Measurements from ENCODE around the gene DIPK1B.

The DIPK1B gene

DNA sequence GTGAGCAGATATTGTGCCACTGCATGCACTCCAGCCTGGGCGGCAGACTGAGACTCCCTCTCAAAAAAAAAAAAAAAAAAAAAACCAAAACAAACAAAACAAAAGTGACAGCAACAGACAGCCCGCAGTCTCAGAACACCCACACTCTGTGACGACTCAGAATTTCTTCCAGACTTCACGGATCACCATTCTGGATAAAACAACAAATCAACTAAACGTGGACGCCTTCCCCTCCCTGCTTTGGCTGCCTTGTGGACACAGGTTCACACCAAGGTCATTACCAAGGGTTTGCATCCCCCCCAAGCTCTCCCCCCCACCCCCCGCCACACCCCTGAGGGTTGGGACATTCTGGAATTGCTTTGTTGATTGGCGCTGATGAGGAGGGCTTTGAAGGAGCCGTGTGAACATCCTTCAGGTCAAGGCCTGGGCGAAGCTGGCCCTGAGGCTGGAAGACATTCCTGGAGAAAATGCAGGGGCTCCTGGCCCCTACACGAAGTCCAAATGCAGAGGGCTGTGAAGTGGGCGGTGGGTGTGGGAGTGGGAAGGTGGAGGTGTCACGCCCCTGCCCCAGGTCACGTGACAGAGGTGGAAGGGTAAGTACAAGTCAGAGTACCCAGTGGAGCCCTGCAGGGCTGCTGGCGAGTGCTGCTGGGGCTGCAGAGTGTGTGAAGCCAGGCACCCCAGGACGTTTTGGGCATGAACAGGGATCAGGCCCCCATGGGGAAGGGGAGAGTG is 20.2 kb downstream of the DIPK1B start:
- no peak overlapping the region for H3K4me3 ChIP-seq (ENCODE audit: low read depth, low read length)
- TF ChIP-seq, protein P1, sequence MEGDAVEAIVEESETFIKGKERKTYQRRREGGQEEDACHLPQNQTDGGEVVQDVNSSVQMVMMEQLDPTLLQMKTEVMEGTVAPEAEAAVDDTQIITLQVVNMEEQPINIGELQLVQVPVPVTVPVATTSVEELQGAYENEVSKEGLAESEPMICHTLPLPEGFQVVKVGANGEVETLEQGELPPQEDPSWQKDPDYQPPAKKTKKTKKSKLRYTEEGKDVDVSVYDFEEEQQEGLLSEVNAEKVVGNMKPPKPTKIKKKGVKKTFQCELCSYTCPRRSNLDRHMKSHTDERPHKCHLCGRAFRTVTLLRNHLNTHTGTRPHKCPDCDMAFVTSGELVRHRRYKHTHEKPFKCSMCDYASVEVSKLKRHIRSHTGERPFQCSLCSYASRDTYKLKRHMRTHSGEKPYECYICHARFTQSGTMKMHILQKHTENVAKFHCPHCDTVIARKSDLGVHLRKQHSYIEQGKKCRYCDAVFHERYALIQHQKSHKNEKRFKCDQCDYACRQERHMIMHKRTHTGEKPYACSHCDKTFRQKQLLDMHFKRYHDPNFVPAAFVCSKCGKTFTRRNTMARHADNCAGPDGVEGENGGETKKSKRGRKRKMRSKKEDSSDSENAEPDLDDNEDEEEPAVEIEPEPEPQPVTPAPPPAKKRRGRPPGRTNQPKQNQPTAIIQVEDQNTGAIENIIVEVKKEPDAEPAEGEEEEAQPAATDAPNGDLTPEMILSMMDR (IDR thresholded peaks at IDR 0.05; ENCODE audit: low read depth, low read length), result no peak
- TF ChIP-seq POLR2A (IDR thresholded peaks at IDR 0.05; ENCODE audit: extremely low read depth, insufficient read length), result no peak
- TF ChIP-seq MAX (IDR thresholded peaks at IDR 0.05; ENCODE audit: low read depth, low read length), result no peak
- no peak for TF ChIP-seq MYC (IDR thresholded peaks at IDR 0.05; ENCODE audit: low read depth, low read length)
- no peak for DNase-seq (ENCODE audit: low read depth)

DNA sequence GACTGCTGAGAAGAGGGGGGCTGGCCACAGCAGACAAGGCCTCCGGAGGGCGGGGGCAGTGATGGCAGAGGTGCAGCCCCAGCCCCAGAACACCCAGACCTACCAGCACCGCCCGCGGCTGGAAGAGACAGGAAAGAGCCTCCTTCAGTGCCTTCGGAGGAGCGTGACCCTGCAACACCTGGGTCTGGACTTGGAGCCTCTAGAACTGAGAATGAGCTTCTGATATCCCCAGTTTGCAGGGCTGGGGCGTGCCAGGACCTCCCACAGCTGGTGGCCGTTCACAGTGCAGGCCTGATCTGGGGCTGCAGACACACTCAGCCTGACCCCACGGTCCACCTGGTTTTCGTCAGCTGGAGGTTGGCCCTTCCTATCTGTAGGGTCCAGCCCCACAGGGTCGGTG is 21.2 kb downstream of the DIPK1B start:
- DNase-seq (ENCODE audit: low read depth), result no peak
- TF ChIP-seq MAX (IDR thresholded peaks at IDR 0.05; ENCODE audit: low read depth, low read length) (no peak), POLR2A (IDR thresholded peaks at IDR 0.05; ENCODE audit: extremely low read depth, insufficient read length) (no peak), MYC (IDR thresholded peaks at IDR 0.05; ENCODE audit: low read depth, low read length) (no peak)
- TF ChIP-seq, protein P1 (IDR thresholded peaks at IDR 0.05; ENCODE audit: low read depth, low read length), result no peak
- H3K4me3 ChIP-seq (ENCODE audit: low read depth, low read length), result no peak overlapping the region

DNA sequence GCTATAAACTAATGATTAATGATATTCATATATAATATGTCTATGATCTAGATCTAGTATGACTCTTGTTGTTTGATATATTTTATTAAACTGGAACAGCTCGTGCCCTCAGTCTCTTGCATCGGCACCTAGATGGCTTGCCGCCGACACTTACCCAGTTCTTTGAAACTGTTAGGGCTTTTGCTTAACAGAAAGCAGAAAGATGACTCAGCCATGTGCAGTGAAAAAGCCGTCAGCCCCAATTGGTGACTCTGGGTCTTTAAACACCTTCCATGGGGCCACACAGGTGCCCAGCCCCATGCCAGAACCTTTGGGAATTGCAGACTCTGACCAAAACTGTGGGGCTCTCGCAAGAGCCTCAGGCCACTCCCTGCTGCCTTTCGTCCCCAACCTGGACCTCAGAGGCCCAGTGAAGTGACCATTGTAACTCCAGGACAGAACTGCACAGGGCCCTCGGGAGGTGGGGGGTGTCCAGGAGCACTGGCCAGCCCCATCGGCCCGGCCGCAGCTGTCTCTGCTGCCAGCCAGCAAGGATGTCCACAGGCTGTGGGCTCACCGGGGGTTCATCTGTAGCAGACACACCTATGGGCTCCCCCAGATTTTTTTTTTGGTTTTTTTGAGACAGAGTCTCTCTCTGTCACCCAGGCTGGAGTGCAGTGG is 22.6 kb downstream of the DIPK1B start:
- no peak overlapping the region for H3K4me3 ChIP-seq (ENCODE audit: low read depth, low read length)
- DNase-seq (ENCODE audit: low read depth), result no peak
- no peak for TF ChIP-seq MAX (IDR thresholded peaks at IDR 0.05; ENCODE audit: low read depth, low read length)
- TF ChIP-seq, protein P1 (IDR thresholded peaks at IDR 0.05; ENCODE audit: low read depth, low read length), result no peak
- no peak for TF ChIP-seq POLR2A (IDR thresholded peaks at IDR 0.05; ENCODE audit: extremely low read depth, insufficient read length)
- no peak for TF ChIP-seq MYC (IDR thresholded peaks at IDR 0.05; ENCODE audit: low read depth, low read length)

DNA sequence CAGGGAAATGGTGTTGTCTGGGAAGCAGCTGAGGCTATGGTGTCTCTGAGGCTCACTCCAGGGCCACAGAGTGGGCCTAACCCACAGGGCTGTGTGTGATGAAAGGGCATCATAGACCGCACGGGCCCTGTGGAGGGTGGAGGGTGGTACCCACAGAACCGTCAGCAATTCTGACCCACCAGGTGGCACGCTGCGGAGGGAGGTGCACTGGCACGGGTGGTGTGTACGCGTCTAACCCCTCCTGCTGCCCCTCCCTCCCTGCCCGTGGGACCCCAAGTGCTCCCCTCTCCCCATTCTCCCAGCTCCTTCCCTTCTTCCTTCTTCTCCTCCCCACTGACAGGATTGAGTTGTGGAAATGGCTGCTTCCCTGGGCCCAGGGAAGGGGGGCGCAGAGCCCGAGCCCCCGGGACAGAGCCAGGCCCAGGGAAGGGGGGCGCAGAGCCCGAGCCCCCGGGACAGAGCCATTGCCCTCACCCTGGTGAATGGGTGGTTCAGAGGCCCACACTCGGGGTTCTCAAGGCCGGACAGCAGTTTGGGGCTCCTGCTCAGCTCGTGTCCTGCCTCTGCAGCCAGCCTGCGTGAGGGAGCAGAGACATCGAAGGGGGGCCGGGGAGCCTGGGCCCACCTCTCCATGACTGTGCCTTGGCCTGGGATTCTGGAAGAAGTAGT is 23.6 kb downstream of the DIPK1B start:
- TF ChIP-seq MAX (IDR thresholded peaks at IDR 0.05; ENCODE audit: low read depth, low read length) (no peak), POLR2A (IDR thresholded peaks at IDR 0.05; ENCODE audit: extremely low read depth, insufficient read length) (no peak), MYC (IDR thresholded peaks at IDR 0.05; ENCODE audit: low read depth, low read length) (no peak)
- TF ChIP-seq, protein P1 (IDR thresholded peaks at IDR 0.05; ENCODE audit: low read depth, low read length), result no peak
- no peak overlapping the region for H3K4me3 ChIP-seq (ENCODE audit: low read depth, low read length)
- no peak for DNase-seq (ENCODE audit: low read depth)

- no peak overlapping the region for H3K4me3 ChIP-seq (ENCODE audit: low read depth, low read length)
- TF ChIP-seq MYC (IDR thresholded peaks at IDR 0.05; ENCODE audit: low read depth, low read length), result no peak
- TF ChIP-seq POLR2A (IDR thresholded peaks at IDR 0.05; ENCODE audit: extremely low read depth, insufficient read length), result no peak
- TF ChIP-seq, protein P1 (IDR thresholded peaks at IDR 0.05; ENCODE audit: low read depth, low read length), result no peak
- no peak for TF ChIP-seq MAX (IDR thresholded peaks at IDR 0.05; ENCODE audit: low read depth, low read length)
- no peak for DNase-seq (ENCODE audit: low read depth)
Observed at GRCh38 chr9:136738960-136739359, 26.6 kb downstream of the DIPK1B start.

All from NB4 (cell line).